OCI-LY7 (cell line): ENCODE measurements around the gene DNAH6. TPM values are rescaled to one million over a fixed set of nuclear protein-coding genes. Genes with fewer than 3 reads are reported as not detected.
A peak's percentile ranks its signal among the peaks of the same experiment; 100 is the strongest.

Source experiments
- BruUV-seq: library from RNA; stranded (reverse); fragments of 400-500 nt; replicated peaks from 2 replicates; lab custom pipeline; 2021; lab: Mats Ljungman, UMichigan
- CTCF ChIA-PET: fragments of 300-600 bp; sonication (Branson Sonifier 250); formaldehyde crosslinking; loops from one replicate; lab custom pipeline; 2022; ENCODE audit warnings: antibody characterized with exemption; ENCODE audit not compliant: unreplicated experiment; lab: Charles Lee
- POLR2A ChIA-PET: fragments of 300-600 bp; sonication (Branson Sonifier 250); formaldehyde crosslinking; loops from one replicate; lab custom pipeline; 2022; ENCODE audit warnings: antibody characterized with exemption; lab: Charles Lee
- DNase-seq: peaks from one replicate; pipeline ENCODE4 v3.0.0-alpha.2; 2015; ENCODE audit warnings: low spot score
- H2AFZ ChIP-seq: fragments of 200-600 bp; sonication (generic), shearing (Covaris generic); 2 replicates; pipeline ENCODE4 v1.6.1; 2014; ENCODE audit warnings: mild to moderate bottlenecking, antibody characterized with exemption, low read length, moderate library complexity
- H3K27ac ChIP-seq: fragments of 200-600 bp; sonication (generic); 2 replicates; pipeline ENCODE4 v1.5.1; 2014; ENCODE audit warnings: mixed run types, low read depth, mild to moderate bottlenecking, moderate library complexity, low read length, inconsistent platforms; ENCODE audit not compliant: poor library complexity, severe bottlenecking
- H3K36me3 ChIP-seq: fragments of 200-600 bp; sonication (generic); 2 replicates; pipeline ENCODE4 v1.6.1; 2014; ENCODE audit warnings: mild to moderate bottlenecking, antibody characterized with exemption, low read length, moderate library complexity, mixed read lengths; ENCODE audit not compliant: insufficient read depth
- H3K4me1 ChIP-seq: fragments of 200-600 bp; sonication (generic); 2 replicates; pipeline ENCODE4 v1.5.1; 2014; ENCODE audit warnings: mild to moderate bottlenecking, low read length; ENCODE audit not compliant: insufficient read depth, poor library complexity, severe bottlenecking
- H3K4me2 ChIP-seq: fragments of 200-600 bp; sonication (generic); 2 replicates; pipeline ENCODE4 v1.6.1; 2014; ENCODE audit warnings: mild to moderate bottlenecking, low read length
- H3K4me3 ChIP-seq: fragments of 200-600 bp; sonication (generic); 2 replicates; pipeline ENCODE4 v1.5.1; 2014; ENCODE audit warnings: mild to moderate bottlenecking, low read depth, low read length; ENCODE audit not compliant: poor library complexity, severe bottlenecking
- H3K79me2 ChIP-seq: fragments of 200-600 bp; sonication (generic); 2 replicates; pipeline ENCODE4 v1.6.1; 2016; ENCODE audit warnings: low read depth, mild to moderate bottlenecking, low read length, moderate library complexity, mixed read lengths; ENCODE audit not compliant: insufficient read depth
- H3K9me2 ChIP-seq: fragments of 200-600 bp; sonication (generic); 2 replicates; pipeline ENCODE4 v1.6.1; 2016; ENCODE audit warnings: mild to moderate bottlenecking, low read length, mixed read lengths; ENCODE audit not compliant: insufficient read depth
- H3K9me3 ChIP-seq: fragments of 200-600 bp; sonication (generic); 2 replicates; pipeline ENCODE4 v1.6.1; 2014; ENCODE audit warnings: mild to moderate bottlenecking, mixed run types, low read length, mixed read lengths
- H4K20me1 ChIP-seq: fragments of 200-600 bp; sonication (generic); 2 replicates; pipeline ENCODE4 v1.6.1; 2014; ENCODE audit warnings: mild to moderate bottlenecking, antibody characterized with exemption, low read length, moderate library complexity, mixed read lengths; ENCODE audit not compliant: insufficient read depth
- EZH2phosphoT487 ChIP-seq: fragments of 200-600 bp; sonication (generic); IDR thresholded peaks from 2 replicates; pipeline ENCODE4 v1.6.1; 2018; ENCODE audit warnings: low read depth, borderline replicate concordance, mild to moderate bottlenecking, mixed run types, antibody characterized with exemption, low read length, moderate library complexity, mixed read lengths
- intact Hi-C: fragments of 100-400 bp; cut with micrococcal nuclease; formaldehyde crosslinking; loops from one replicate; pipeline ENCODE4 v1.10.0; 2022; ENCODE audit not compliant: unreplicated experiment
- total RNA-seq, 2 experiments: library from RNA; depleted of rRNA in 1 of 2; stranded (reverse); fragments of >200 nt in 1 of 2; shearing (Covaris generic) in 1 of 2; gene quantifications; 2 replicates each; pipeline ENCODE4 v1.2.3, GENCODE V29; 2014 to 2022
- TF ChIP-seq, protein P1 (sequence below): fragments of 200-600 bp; sonication (generic); conservative IDR thresholded peaks from 2 replicates; pipeline ENCODE4 v1.5.1; 2014; ENCODE audit warnings: mild to moderate bottlenecking, antibody characterized with exemption, low read length, moderate library complexity, mixed read lengths

Gene DNAH6
- total RNA-seq, 2 experiments from 2014 or later = 0.63 to 1.6 TPM

DNA sequence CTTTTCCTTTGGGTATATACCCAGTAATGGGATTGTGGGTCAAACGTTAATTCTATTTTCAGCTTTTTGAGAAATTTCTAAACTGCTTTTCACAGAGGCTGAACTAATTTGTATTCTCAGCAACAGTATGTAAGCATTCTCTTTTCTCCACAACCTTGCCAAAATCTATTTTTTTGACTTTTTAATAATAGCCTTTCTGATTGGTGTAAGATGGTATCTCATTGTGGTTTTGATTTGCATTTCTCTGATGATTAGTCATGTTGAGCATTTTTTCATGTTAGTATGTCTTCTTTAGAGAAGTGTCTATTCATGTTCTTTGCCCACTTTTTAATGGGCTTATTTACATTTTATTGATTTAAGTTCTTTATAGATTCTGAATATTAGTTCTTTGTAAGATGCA, 219.1 kb downstream of the DNAH6 start:
- Histone ChIP-seq H2AFZ (no peak overlapping the region), H3K4me1 (no peaks in the 10 kb centered on the region), H3K4me3 (no peak overlapping the region), H3K36me3 (no peaks in the 10 kb centered on the region), H3K27ac (no peak overlapping the region), H4K20me1 (no peaks in the 10 kb centered on the region), H3K4me2 (no peak overlapping the region), H3K9me2 (no peaks in the 10 kb centered on the region), H3K79me2 (no peaks in the 10 kb centered on the region), H3K9me3 (no peaks in the 10 kb centered on the region)
- intact Hi-C loops = no loop called here
- TF ChIP-seq, protein P1, sequence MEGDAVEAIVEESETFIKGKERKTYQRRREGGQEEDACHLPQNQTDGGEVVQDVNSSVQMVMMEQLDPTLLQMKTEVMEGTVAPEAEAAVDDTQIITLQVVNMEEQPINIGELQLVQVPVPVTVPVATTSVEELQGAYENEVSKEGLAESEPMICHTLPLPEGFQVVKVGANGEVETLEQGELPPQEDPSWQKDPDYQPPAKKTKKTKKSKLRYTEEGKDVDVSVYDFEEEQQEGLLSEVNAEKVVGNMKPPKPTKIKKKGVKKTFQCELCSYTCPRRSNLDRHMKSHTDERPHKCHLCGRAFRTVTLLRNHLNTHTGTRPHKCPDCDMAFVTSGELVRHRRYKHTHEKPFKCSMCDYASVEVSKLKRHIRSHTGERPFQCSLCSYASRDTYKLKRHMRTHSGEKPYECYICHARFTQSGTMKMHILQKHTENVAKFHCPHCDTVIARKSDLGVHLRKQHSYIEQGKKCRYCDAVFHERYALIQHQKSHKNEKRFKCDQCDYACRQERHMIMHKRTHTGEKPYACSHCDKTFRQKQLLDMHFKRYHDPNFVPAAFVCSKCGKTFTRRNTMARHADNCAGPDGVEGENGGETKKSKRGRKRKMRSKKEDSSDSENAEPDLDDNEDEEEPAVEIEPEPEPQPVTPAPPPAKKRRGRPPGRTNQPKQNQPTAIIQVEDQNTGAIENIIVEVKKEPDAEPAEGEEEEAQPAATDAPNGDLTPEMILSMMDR = no peak
- TF ChIP-seq EZH2phosphoT487 = no peak
- BruUV-seq = no TSS peak
- CTCF ChIA-PET = no interaction called here
- no peak for DNase-seq
- POLR2A ChIA-PET = no interaction called here

GRCh38 chr2:84741182-84741822, 225.0 kb downstream of the DNAH6 start:
- no peak overlapping the region for H3K27ac ChIP-seq
- H3K4me1 ChIP-seq = no peaks in the 10 kb centered on the region
- peak; percentile 50 for DNase-seq
- intact Hi-C loops = loop anchor here (1.0 kb wide), 1 partner anchor 117 kb away; no protein-coding TSS in a partner anchor
- ChIA-PET CTCF (no interaction called here), POLR2A (interaction anchor here (0.8 kb wide), 1 partner anchor 9 kb away, joined by 3 read pairs; no protein-coding TSS in a partner anchor)
- no peak overlapping the region for H2AFZ ChIP-seq
- no peaks in the 10 kb centered on the region for H3K9me2 ChIP-seq
- no peak for TF ChIP-seq EZH2phosphoT487
- TF ChIP-seq, protein P1 = peak; percentile 69
- H4K20me1 ChIP-seq = no peaks in the 10 kb centered on the region
- no TSS peak for BruUV-seq
- no peak overlapping the region for H3K4me2 ChIP-seq
- H3K79me2 ChIP-seq = no peaks in the 10 kb centered on the region
- no peaks in the 10 kb centered on the region for H3K9me3 ChIP-seq
- no peak overlapping the region for H3K4me3 ChIP-seq
- no peaks in the 10 kb centered on the region for H3K36me3 ChIP-seq

DNA sequence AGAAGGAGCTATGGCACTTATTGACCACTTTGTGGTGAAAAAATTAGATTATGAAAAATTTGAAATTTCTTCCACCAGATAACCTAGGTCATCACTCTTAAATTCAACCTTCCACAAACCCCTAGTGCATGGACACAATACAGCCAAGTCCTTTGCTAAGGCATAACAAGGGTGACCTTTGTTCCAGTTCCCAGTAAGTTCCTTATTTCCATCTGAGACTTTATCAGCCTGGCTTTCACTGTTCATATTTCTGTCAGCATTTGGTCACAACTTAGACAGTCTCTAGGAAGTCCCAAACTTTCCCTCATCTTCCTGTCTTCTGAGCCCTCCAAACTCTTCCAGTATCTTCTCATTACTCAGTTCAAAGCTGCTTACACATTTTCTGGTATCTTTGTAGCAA, 232.0 kb downstream of the DNAH6 start:
- no TSS peak for BruUV-seq
- ChIA-PET CTCF (no interaction called here), POLR2A (interaction anchor here (0.6 kb wide), 1 partner anchor 77 kb away, joined by 3 read pairs; no protein-coding TSS in a partner anchor)
- H3K4me2 ChIP-seq = no peak overlapping the region
- H3K4me3 ChIP-seq = no peak overlapping the region
- TF ChIP-seq, protein P1 = no peak
- no peak for TF ChIP-seq EZH2phosphoT487
- no peak overlapping the region for H3K27ac ChIP-seq
- no peaks in the 10 kb centered on the region for H3K9me2 ChIP-seq
- H3K36me3 ChIP-seq = no peaks in the 10 kb centered on the region
- no peaks in the 10 kb centered on the region for H3K4me1 ChIP-seq
- H3K9me3 ChIP-seq = no peaks in the 10 kb centered on the region
- no peak for DNase-seq
- H3K79me2 ChIP-seq = no peaks in the 10 kb centered on the region
- H4K20me1 ChIP-seq = no peaks in the 10 kb centered on the region
- intact Hi-C loops = no loop called here
- no peak overlapping the region for H2AFZ ChIP-seq
